NCI-H526 (cell line): ENCODE data around the gene PPEF1.
A peak's percentile ranks its signal among the peaks of the same experiment; 100 is the strongest.

ENCODE experiments used
- DNase-seq, 2 experiments: peaks; one replicate each; lab custom pipeline; 2025; lab: John Stamatoyannopoulos, UW

PPEF1 gene, protein sequence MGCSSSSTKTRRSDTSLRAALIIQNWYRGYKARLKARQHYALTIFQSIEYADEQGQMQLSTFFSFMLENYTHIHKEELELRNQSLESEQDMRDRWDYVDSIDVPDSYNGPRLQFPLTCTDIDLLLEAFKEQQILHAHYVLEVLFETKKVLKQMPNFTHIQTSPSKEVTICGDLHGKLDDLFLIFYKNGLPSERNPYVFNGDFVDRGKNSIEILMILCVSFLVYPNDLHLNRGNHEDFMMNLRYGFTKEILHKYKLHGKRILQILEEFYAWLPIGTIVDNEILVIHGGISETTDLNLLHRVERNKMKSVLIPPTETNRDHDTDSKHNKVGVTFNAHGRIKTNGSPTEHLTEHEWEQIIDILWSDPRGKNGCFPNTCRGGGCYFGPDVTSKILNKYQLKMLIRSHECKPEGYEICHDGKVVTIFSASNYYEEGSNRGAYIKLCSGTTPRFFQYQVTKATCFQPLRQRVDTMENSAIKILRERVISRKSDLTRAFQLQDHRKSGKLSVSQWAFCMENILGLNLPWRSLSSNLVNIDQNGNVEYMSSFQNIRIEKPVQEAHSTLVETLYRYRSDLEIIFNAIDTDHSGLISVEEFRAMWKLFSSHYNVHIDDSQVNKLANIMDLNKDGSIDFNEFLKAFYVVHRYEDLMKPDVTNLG

DNA sequence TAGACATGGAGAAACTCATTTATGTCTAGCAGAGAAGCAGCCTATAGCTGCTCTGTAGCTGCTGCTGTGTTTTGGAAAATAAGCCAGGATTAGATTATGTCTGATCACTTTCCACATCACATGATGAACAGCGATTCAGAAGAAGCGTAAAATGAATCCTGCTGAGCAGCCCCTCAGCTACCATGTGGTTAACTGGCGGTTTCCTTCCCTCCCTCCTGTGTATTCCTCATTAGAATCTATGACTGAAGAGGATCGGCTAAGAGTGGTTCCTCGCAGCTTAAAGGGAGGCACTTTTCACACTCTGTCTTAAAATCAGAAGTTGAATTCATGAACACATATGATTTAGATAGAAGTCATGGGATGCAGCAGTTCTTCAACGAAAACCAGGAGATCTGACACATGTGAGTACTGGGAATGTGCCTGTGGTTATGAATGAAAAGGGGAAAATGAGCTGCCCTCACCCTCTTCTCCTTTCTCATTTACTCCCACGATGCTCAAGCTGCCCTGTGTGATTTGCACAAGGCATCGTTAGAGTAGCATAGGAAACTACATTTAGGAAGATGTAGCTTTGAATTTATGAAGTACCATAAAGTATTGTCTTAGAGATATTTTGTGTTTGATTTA, at the start of gene PPEF1:
Gene PPEF1, plus strand, starts transcription at position 220 of the 624 bp plus-strand sequence. Its CDS starts 136 bp downstream, at position 356.
- peak in 1 of 2 experiments; percentile 26 for DNase-seq

- DNase-seq, result no peak
Measured at GRCh38 chrX:18661273-18661672, 46.2 kb upstream of the PPEF1 start.

- DNase-seq, result peak in 1 of 2 experiments; percentile 19
Measured at GRCh38 chrX:18664947-18665346, 42.5 kb upstream of the PPEF1 start.

GRCh38 chrX:18666614-18667013, 40.8 kb upstream of the PPEF1 start:
- DNase-seq, result no peak

- no peak for DNase-seq
Measured at GRCh38 chrX:18668071-18668835, 39.2 kb upstream of the PPEF1 start.

DNA sequence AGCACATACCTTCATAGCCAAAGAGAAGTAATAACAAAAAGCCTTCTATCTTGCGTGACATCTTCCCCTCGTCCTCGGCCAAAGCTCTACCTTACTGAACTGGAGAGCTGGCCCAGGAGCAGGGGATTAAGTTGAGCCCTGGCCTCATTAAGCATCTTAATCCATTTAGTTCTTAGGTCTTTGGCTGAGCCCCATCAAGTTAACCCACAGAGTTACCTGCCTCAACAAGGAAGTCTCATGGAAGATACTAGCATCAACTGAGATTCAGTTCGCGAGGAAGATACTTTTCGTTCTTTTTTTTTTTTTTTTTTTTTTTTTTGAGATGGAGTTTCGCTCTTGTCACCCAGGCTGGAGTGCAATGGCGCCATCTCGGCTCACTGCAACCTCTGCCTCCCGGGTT, 35.4 kb upstream of the PPEF1 start, which contains the start of gene RS1:
Gene RS1, minus strand, starts transcription at position 101 of the 400 bp plus-strand sequence. Its CDS starts 40 bp downstream, at position 61.
- DNase-seq, result no peak

DNA sequence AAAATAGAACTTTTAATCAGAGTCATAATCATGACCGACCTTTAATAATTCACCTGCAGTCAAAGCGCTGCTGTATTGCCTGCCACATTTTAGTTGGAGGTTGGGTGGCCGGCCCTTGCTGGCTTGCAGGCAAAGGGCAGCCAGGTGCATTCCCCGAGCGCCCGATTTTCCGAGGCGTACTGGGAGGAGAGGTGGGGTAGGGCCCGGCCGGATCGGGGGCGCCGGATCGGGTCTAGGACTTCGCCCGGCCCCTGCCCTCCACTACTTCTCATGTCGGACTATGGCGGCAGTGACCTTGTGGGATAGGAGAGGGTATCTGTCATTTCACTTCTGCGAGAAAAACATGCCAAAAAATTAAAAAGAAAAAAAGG, 33.0 kb upstream of the PPEF1 start:
- peak; percentile 65 to 77 for DNase-seq

- DNase-seq, result peak; percentile 65 to 87
Measured at GRCh38 chrX:18674788-18675735, 32.4 kb upstream of the PPEF1 start.

DNA sequence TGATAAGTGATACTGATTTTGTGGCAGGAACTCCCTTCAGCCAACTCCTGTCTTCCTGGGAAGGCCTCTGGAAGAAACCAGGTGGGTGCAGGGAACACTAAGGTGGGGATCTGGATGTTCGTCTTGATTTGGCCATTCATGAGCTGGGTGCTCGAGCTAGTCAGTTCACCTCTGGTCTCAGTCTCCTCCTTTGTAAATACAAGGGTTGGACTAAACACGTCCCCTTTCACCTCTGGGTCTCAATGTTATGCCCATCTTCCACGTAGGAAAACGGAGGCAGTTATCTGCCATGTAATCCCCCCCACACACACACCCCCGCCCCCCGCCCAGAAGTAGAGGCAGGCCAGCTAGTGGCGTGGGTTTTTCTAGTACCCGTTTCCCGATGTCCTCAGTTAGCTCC, 31.4 kb upstream of the PPEF1 start:
- DNase-seq, result peak in 1 of 2 experiments; percentile 41

DNA sequence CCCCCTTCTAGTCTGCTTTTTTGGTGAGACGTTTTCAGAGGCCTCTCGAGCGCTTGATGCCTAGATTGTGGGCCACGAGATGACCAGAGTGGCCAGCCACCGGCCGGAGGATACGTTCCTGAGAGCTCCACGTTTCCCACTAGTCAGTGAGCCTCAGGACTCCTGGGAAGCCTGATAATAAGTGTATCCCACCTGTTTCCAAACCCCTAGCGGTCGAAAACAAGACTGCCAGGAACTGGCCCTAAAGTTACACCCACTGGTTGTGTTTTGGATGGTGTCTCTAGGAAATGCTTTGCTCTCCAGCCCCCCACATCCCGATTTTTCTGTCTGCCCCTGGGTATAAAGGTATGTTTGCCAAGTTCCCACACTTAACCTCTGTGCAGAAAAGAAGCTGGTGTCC, 31.0 kb upstream of the PPEF1 start:
- DNase-seq, result peak; percentile 57 to 83

DNA sequence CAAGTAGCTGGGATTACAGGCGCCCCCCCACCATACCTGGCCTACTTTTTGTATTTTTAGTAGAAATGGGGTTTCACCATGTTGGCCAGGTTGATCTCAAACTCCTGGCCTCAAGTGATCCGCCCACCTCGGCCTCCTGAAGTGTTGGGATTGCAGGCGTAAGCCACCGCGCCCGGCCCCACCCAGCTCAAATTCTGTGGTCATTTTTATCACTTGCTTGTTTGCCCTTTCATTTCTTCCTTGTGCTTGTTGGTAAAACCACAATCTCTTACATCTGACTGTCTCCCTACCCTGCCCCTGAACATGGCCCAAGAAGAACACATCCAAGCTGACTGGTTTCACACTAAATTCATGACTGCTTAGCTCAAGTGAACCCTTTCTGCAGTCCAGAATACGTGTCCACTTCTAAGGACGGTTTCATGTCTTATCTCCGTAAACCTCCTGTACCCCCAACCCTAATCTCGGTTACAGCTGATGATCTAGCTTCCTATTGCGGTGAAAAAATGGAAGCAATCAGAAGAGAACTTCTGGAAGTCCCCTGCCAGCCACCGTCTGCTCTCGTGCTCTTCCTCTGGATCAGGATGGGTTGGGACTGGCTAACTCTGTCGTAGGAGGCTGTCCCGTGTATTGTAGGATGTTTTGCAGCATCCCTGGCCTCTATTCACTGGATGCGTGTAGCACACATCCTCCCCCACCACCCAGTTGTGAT, 30.1 kb upstream of the PPEF1 start:
- DNase-seq, result no peak

GRCh38 chrX:18681996-18682395, 25.4 kb upstream of the PPEF1 start:
- no peak for DNase-seq

GRCh38 chrX:18682979-18683387, 24.5 kb upstream of the PPEF1 start:
- DNase-seq, result no peak

DNA sequence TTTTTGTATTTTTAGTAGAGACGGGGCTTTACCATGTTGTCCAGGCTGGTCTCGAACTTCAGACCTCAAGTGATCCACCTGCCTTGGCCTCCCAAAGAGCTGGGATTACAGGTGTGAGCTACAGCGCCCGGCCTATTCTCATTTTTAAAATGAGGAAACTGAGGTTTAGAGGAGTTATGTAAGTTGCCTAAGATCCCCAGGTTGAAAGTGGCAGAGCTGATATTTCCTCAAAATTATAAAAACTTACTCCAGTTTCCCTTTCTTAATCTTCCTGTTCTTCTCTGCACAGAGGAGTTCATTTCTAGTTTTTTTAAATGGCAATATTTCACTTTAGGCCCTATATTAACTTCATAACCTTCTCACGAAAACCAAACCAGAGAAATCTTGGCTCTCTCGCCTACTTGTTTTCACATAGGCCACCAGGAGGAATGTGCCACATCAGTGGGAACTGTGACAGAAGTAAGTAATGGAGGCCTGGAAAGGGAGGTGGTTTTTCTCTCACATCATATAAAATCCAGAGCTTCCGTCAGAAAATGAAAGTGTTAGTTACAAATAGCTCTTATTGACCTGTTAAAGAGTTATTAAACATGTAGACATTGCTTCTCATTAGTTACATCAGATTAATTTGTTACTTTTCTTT, 19.5 kb upstream of the PPEF1 start:
- DNase-seq, result no peak

DNA sequence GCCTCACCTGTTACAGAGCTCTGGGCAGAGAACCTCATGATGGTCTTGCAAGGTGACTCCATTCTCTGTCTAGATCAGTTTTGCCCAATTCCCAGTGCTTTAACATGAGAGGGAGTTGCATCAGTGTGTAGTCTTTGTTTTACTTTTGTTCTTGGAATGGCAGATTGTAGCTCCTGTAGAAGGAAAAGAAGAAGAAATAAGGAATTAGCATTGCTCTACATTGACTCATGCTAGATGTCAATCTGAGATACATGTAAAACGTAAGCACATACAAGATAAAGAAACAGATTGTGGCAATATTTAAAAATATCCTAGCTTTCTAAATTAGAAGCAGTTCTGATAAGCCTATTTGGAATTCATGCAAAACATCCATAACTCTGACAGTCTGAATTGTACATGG, 16.0 kb upstream of the PPEF1 start:
- no peak for DNase-seq

GRCh38 chrX:18692541-18692940, 14.9 kb upstream of the PPEF1 start:
- no peak for DNase-seq

DNA sequence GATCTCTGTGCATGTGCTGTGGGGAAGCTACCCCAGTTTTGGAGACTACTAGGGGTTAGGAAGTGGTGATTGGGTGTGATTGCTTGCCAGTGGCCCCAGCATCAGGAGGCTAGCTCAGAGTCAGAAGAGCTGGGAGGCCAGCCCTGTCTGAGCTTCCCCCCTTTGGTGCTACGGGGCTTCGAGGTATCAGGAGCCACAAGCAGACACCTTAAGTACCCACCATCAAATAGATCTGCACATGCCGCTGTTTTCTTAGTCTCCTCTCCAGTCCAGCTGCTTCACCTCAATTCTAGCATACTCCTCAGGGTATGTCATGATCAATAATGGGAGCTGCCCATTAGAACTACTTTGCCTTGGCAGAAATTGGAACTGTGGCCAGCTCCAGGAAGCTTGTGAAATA, 10.8 kb upstream of the PPEF1 start:
- DNase-seq, result no peak

DNA sequence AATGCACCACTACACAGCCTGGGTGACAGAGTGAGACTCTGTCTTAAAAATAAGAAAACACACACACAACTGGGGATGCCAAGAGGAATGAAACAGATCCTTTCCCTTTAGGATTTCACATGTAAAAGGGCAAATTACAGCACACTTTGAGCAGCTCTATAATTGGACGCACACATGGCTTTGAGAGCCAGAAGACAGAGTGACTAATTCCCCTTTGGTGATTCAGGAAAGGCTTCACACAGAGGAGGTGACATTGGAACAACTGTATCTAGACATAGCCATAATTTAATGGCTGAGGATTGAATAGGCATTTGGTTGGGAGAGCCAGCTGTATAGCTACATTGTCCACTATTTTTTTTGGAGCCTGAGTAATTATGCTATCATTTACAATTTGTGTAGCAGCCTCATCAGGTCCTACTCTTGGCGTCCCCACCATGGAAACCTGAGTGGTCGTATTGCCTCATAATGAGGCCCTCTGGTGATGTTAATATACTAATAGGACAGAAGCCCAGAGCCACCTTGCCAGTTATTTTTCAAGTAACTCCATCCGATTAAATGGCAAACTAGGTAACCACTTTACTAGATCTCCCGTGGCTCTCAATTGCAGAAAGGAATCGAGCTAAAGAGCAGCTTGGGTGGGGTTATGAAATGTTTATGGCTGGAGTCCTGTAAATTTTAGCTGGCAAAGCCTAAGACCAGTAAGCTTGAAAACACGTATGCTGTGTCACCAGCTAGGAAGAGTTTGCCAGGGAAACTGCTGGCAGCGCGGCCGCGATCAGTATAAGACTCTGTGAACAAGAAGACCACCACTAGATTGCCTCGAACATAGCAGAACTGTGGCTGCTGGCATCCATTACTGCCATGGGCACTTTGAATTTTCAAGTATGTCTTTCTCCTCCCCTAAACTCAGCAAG, 8.5 kb upstream of the PPEF1 start:
- no peak for DNase-seq
